GM12878 (cell line): ENCODE results near the gene RAPGEF3. TPM values are rescaled to one million over a fixed set of nuclear protein-coding genes. Genes with fewer than 3 reads are reported as not detected.

Experiments used
- ATAC-seq: fragments of 200-7000 bp; cut with Tn5 transposase; 3 replicates; pipeline ENCODE4 v1.9.1; 2020; ENCODE audit warnings: mild to moderate bottlenecking, moderate library complexity
- BruUV-seq: library from RNA; stranded (reverse); fragments of 400-500 nt; replicated peaks from 2 replicates; lab custom pipeline; 2021; lab: Mats Ljungman, UMichigan
- CTCF ChIA-PET: fragments of 300-600 bp; sonication (Branson Sonifier 250); formaldehyde crosslinking; extraction: SDS; loops from one replicate; lab custom pipeline; 2021; ENCODE audit warnings: inconsistent platforms; lab: Yijun Ruan, JAX
- POLR2A ChIA-PET: fragments of 350-600 bp; formaldehyde crosslinking; extraction: SDS; loops from one replicate; lab custom pipeline; 2021; ENCODE audit warnings: inconsistent platforms; lab: Charles Lee
- RAD21 ChIA-PET: fragments of 300-600 bp; sonication (Branson Sonifier 250); formaldehyde crosslinking; loops from one replicate; lab custom pipeline; 2023; ENCODE audit warnings: antibody characterized with exemption; ENCODE audit not compliant: unreplicated experiment; lab: Charles Lee
- SMC1A ChIA-PET: fragments of 300-600 bp; sonication (Branson Sonifier 250); formaldehyde crosslinking; loops from one replicate; lab custom pipeline; 2023; ENCODE audit not compliant: unreplicated experiment, uncharacterized antibody; lab: Charles Lee
- DNase-seq: peaks from one replicate; pipeline ENCODE4 v3.0.0-alpha.2; 2011; ENCODE audit warnings: low read depth, low spot score
- FAIRE-seq: peaks from 3 replicates; lab custom pipeline; 2011; peaks lifted over from hg19 to GRCh38; lab: Jason Lieb, UNC
- H2AFZ ChIP-seq: 2 replicates; pipeline ENCODE4 v1.6.0; 2011; ENCODE audit warnings: low read depth, low read length, control low read depth; ENCODE audit not compliant: control insufficient read depth
- H3K27ac ChIP-seq: 2 replicates; pipeline ENCODE4 v1.5.1; 2011; ENCODE audit warnings: control low read depth; ENCODE audit not compliant: control insufficient read depth, insufficient read depth
- H3K27me3 ChIP-seq, 2 experiments: replicated peaks in 1 of 2; 2 replicates each; pipeline versions ENCODE4 v1.6.0 to v1.6.1; 2011; ENCODE audit warnings: low read length in 1 of 2; ENCODE audit not compliant: control insufficient read depth in 2 of 2, insufficient read depth in 2 of 2
- H3K36me3 ChIP-seq, 2 experiments: 2 replicates each; pipeline ENCODE4 v1.5.1; 2011; ENCODE audit warnings: low read length in 1 of 2; ENCODE audit not compliant: control insufficient read depth in 2 of 2, insufficient read depth in 2 of 2
- H3K4me1 ChIP-seq: 2 replicates; pipeline ENCODE4 v1.6.1; 2011; ENCODE audit warnings: mild to moderate bottlenecking, low read length, moderate library complexity, mixed read lengths; ENCODE audit not compliant: control insufficient read depth, insufficient read depth
- H3K4me2 ChIP-seq: 2 replicates; pipeline ENCODE4 v1.6.0; 2011; ENCODE audit warnings: control low read depth; ENCODE audit not compliant: control insufficient read depth, insufficient read depth
- H3K4me3 ChIP-seq: fragments of 200-600 bp; sonication (generic); 2 replicates; pipeline ENCODE4 v1.5.1; 2016
- H3K79me2 ChIP-seq: 2 replicates; pipeline ENCODE4 v1.6.0; 2011; ENCODE audit warnings: low read length; ENCODE audit not compliant: control insufficient read depth, insufficient read depth
- H3K9ac ChIP-seq: 2 replicates; pipeline ENCODE4 v1.8.0; 2011; ENCODE audit warnings: low read length, control low read depth, mixed read lengths; ENCODE audit not compliant: control insufficient read depth, insufficient read depth
- H3K9me3 ChIP-seq: replicated peaks from 3 replicates; pipeline ENCODE4 v1.5.1; 2011; ENCODE audit warnings: mild to moderate bottlenecking, low read length; ENCODE audit not compliant: control insufficient read depth, insufficient read depth
- H4K20me1 ChIP-seq: 2 replicates; pipeline ENCODE4 v1.6.0; 2011; ENCODE audit not compliant: control insufficient read depth, insufficient read depth
- GABPA ChIP-seq: IDR thresholded peaks from 2 replicates; pipeline ENCODE4 v1.6.1; 2014; ENCODE audit warnings: antibody characterized with exemption, low read depth, mild to moderate bottlenecking, inconsistent platforms
- IKZF2 ChIP-seq, 2 experiments: fragments of 450-650 bp; IDR thresholded peaks; 2 replicates each; pipeline ENCODE4 v1.6.1; 2017; ENCODE audit warnings: mild to moderate bottlenecking in 2 of 2, moderate library complexity in 2 of 2
- MTA2 ChIP-seq: fragments of 450-650 bp; IDR thresholded peaks from 2 replicates; pipeline ENCODE4 v1.6.1; 2016; ENCODE audit warnings: low read depth, mild to moderate bottlenecking, moderate library complexity
- MYC ChIP-seq: IDR thresholded peaks from 2 replicates; pipeline ENCODE4 v1.6.1; 2011; ENCODE audit warnings: mild to moderate bottlenecking, low read length, moderate library complexity, inconsistent platforms; ENCODE audit not compliant: insufficient read depth, insufficient replicate concordance, insufficient read length, severe bottlenecking
- SP1 ChIP-seq: IDR thresholded peaks from one replicate; pipeline ENCODE4 v1.6.1; 2011; ENCODE audit warnings: low read depth, low read length
- TCF3 ChIP-seq: IDR thresholded peaks from 2 replicates; pipeline ENCODE4 v1.6.1; 2012; ENCODE audit warnings: low read depth, mild to moderate bottlenecking, low read length, borderline replicate concordance; ENCODE audit not compliant: insufficient read depth
- ZNF207 ChIP-seq: fragments of 450-650 bp; IDR thresholded peaks from 2 replicates; pipeline ENCODE4 v1.6.1; 2014; ENCODE audit warnings: antibody characterized with exemption, mild to moderate bottlenecking, borderline replicate concordance
- WGBS: methylation state at CpG from one replicate; pipeline ENCODE4 v1.1.6; 2016; ENCODE audit warnings: low lambda C conversion rate; ENCODE audit not compliant: insufficient replicate concordance, insufficient coverage; ENCODE audit errors: missing lambda C conversion rate; 5-methylcytosine and 5-hydroxymethylcytosine counted together
- in situ Hi-C: fragments of 300-500 bp; cut with MboI; formaldehyde crosslinking; loops from 9 replicates; pipeline ENCODE4 v1.14.3; 2018; ENCODE audit warnings: mixed read lengths
- intact Hi-C: fragments of 100-400 bp; cut with micrococcal nuclease; formaldehyde crosslinking; loops from one replicate; pipeline ENCODE4 v1.14.2; 2022; ENCODE audit not compliant: unreplicated experiment
- polyA plus RNA-seq, 11 experiments: library from polyadenylated mRNA; depleted of rRNA in 4 of 11; unstranded in 6 of 11; stranded (reverse) in 5 of 11; fragments of >200 nt; fragmentation: Nextera tagmentation in 4 of 11; fragmentation: Illumina TruSeq in 1 of 11; extraction: Ambion mirVana in 4 of 11; extraction: Trizol in 1 of 11; gene quantifications; 1 replicate in 1 of 11; 2 replicates in 10 of 11; pipeline versions ENCODE4 v1.2.1 to v1.2.3, GENCODE V29; 2011 to 2016; ENCODE audit warnings: inconsistent platforms in 2 of 11, missing spikeins in 2 of 11, low read depth in 1 of 11
- total RNA-seq, 4 experiments: library from RNA; depleted of rRNA in 3 of 4; stranded (reverse); fragments of >200 nt in 3 of 4; fragmentation: Illumina TruSeq in 1 of 4; extraction: Trizol in 1 of 4; gene quantifications; 2 replicates each; pipeline versions ENCODE4 v1.2.1 to v1.2.3, GENCODE V29; 2013 to 2021
- TF ChIP-seq, protein P1 (sequence below): fragments of 450-650 bp; IDR thresholded peaks from 2 replicates; pipeline ENCODE4 v1.6.1; 2018; ENCODE audit warnings: borderline replicate concordance, mild to moderate bottlenecking; ENCODE audit not compliant: partially characterized antibody

The RAPGEF3 gene
- total and polyA plus RNA-seq, 10 of the 15 experiments (the other 5 are each of a cell fraction or from before 2014, with no cell fraction given): 0.02 to 0.92 (median 0.31) TPM; not detected in 2

DNA sequence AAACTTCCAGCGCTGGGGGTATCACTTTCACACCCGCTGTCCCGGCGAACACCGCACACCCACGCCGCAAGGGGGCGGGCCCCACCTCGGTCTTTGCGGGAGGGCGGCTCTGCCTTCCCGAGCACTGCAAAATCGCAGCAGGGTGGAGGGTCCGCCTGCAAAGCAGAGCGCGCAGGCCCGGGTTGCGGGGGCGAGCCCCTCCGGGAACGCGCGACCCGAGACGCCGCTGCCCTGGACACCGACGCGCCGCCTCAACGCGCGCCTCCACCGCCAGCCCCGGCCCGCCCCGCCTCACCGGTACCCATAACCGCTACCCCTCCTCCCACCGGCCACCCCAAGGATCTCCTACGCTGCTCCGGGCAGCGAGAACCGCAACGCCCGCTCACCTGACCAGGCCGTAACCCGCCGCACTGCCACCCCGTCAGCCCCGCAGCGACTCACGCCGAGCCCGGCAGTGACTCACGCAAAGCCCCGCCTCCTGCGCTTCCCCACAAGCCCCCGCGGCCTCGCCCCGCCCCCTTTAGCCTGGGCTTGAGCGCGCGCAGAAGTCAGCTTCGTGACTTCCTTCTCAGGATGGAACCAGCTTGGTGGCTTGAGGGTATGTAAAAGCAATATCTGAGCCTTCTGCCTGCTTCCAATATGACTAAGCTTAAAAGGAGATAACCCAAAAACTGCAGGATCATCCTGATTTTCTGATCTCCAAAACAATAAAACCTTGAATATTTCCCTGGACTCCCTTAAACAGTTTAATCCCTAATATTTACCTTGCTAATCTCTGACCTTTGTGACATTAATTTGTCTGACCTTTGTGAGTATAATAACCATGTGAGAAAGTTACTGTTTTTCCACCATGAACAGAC lies 52.9 kb downstream of the RAPGEF3 start, which contains the start of gene RPAP3 (continued):
- TF ChIP-seq SP1 (no peak), ZNF207 (peak; percentile 62; the same call in 1 of the 2 replicates), TCF3 (0 out of 2 replicates have a peak, but pooled peaks have one; percentile 12)
- TF ChIP-seq, protein P1, sequence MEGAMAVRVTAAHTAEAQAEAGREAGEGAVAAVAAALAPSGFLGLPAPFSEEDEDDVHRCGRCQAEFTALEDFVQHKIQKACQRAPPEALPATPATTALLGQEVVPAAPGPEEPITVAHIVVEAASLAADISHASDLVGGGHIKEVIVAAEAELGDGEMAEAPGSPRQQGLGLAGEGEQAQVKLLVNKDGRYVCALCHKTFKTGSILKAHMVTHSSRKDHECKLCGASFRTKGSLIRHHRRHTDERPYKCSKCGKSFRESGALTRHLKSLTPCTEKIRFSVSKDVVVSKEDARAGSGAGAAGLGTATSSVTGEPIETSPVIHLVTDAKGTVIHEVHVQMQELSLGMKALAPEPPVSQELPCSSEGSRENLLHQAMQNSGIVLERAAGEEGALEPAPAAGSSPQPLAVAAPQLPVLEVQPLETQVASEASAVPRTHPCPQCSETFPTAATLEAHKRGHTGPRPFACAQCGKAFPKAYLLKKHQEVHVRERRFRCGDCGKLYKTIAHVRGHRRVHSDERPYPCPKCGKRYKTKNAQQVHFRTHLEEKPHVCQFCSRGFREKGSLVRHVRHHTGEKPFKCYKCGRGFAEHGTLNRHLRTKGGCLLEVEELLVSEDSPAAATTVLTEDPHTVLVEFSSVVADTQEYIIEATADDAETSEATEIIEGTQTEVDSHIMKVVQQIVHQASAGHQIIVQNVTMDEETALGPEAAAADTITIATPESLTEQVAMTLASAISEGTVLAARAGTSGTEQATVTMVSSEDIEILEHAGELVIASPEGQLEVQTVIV: no peak

DNA sequence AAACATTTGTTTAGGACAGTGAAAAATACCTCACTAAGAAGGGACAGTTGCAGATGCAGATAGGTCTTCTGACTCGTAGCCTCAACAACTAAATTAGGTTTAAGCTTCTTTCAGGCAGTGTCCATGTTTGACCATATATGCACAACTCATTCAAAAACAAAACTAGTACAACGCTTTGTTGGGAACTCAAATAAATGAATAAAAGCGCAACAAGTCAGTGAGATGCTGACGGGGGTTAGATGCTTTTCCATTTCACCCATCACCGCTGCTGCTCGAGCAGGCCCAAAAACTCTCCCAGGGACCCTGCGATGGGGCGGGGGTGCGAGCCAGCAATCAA lies 53.5 kb downstream of the RAPGEF3 start:
- CTCF ChIA-PET: interaction anchor here (0.6 to 9.7 kb wide), 8 partner anchors 10 to 62 kb away, joined by 3 to 102 read pairs (median 7); no protein-coding TSS in a partner anchor
- DNase-seq (no peak), FAIRE-seq (peak; percentile 59), ATAC-seq (no peak)
- Histone ChIP-seq H4K20me1 (no peaks in the 10 kb centered on the region), H3K27me3 (no peaks in the 10 kb centered on the region), H3K4me3 (peak overlapping the region; percentile 84), H3K4me2 (peak overlapping the region; percentile 91), H3K9me3 (no peaks in the 10 kb centered on the region), H3K79me2 (peaks cover 38% of the 10 kb centered on the region), H3K36me3 (no peaks in the 10 kb centered on the region), H3K9ac (peak overlapping the region; percentile 82), H3K27ac (peak overlapping the region; percentile 85), H2AFZ (peak overlapping the region; percentile 85), H3K4me1 (peaks cover 30% of the 10 kb centered on the region)
- 0 out of 4 replicates have a peak, but pooled peaks of 1 of the 2 experiments have one; percentile 27 for TF ChIP-seq IKZF2 (IDR thresholded peaks at IDR 0.05)
- peak; percentile 36; the same call in 1 of the 2 replicates for TF ChIP-seq MTA2
- no peak for TF ChIP-seq MYC
- TF ChIP-seq GABPA: no peak
- POLR2A ChIA-PET: no interaction called here
- SMC1A ChIA-PET: interaction anchor here (1.4 kb wide), 3 partner anchors 9 to 491 kb away, joined by 3 to 5 read pairs (median 4); no protein-coding TSS in a partner anchor
- RAD21 ChIA-PET: interaction anchor here (1.0 to 1.5 kb wide), 2 partner anchors 179 to 498 kb away, joined by 3 read pairs; no protein-coding TSS in a partner anchor
- no TSS peak for BruUV-seq
- in situ Hi-C loops: no loop called here
- WGBS: under 1% methylated on average over 9 of the region's 9 CpGs
- intact Hi-C loops: loop anchor here (10.0 kb wide), 1 partner anchor 1440 kb away; the partner anchor contains the start of gene SLC38A1
